Osteoblast (primary cell): Measurements from ENCODE around the gene NMNAT2. TPM values are rescaled to one million over a fixed set of nuclear protein-coding genes. Genes with fewer than 3 reads are reported as not detected.

ENCODE experiments used
- DNase-seq: peaks from one replicate; pipeline ENCODE4 v3.0.0; 2011; ENCODE audit warnings: low spot score, mixed read lengths; ENCODE audit not compliant: insufficient read length; ENCODE audit errors: missing footprints
- H2AFZ ChIP-seq: 2 replicates; pipeline ENCODE4 v1.6.0; 2011; ENCODE audit warnings: mild to moderate bottlenecking, low read length
- H3K27ac ChIP-seq: 2 replicates; pipeline ENCODE4 v1.5.1; 2011; ENCODE audit warnings: mild to moderate bottlenecking, low read depth, low read length, moderate library complexity
- H3K27me3 ChIP-seq: 2 replicates; pipeline ENCODE4 v1.6.0; 2012; ENCODE audit warnings: mild to moderate bottlenecking, control low read depth, inconsistent platforms, low read length, moderate library complexity; ENCODE audit not compliant: insufficient read depth
- H3K36me3 ChIP-seq: 2 replicates; pipeline ENCODE4 v1.5.1; 2011; ENCODE audit warnings: mild to moderate bottlenecking, low read length, control low read depth, moderate library complexity; ENCODE audit not compliant: insufficient read depth
- H3K4me1 ChIP-seq: 2 replicates; pipeline ENCODE4 v1.5.1; 2011; ENCODE audit warnings: mild to moderate bottlenecking, low read length, control low read depth, moderate library complexity; ENCODE audit not compliant: insufficient read depth
- H3K4me2 ChIP-seq: 2 replicates; pipeline ENCODE4 v1.6.0; 2011; ENCODE audit warnings: mild to moderate bottlenecking, low read length; ENCODE audit not compliant: insufficient read depth
- H3K4me3 ChIP-seq: fragments of 200-600 bp; sonication (generic); 3 replicates; pipeline ENCODE4 v1.5.1; 2012; ENCODE audit warnings: mild to moderate bottlenecking, low read length, inconsistent platforms; ENCODE audit not compliant: insufficient read depth
- H3K79me2 ChIP-seq: 2 replicates; pipeline ENCODE4 v1.6.0; 2012; ENCODE audit warnings: mild to moderate bottlenecking, low read length, control low read depth, inconsistent platforms; ENCODE audit not compliant: insufficient read depth
- H3K9me3 ChIP-seq: 2 replicates; pipeline ENCODE4 v1.5.1; 2011; ENCODE audit warnings: low read depth, low read length, control low read depth
- H4K20me1 ChIP-seq: 2 replicates; pipeline ENCODE4 v1.6.0; 2012; ENCODE audit warnings: mild to moderate bottlenecking, low read length, control low read depth; ENCODE audit not compliant: insufficient read depth
- total RNA-seq: library from RNA; depleted of rRNA; stranded (reverse); fragments of >200 nt; gene quantifications from 2 replicates; pipeline ENCODE4 v1.2.3, GENCODE V29; 2012
- TF ChIP-seq, protein P1 (sequence below): IDR thresholded peaks from 2 replicates; pipeline ENCODE4 v1.5.1; 2011; ENCODE audit warnings: mild to moderate bottlenecking, low read depth, low read length, moderate library complexity; ENCODE audit errors: extremely low read depth

NMNAT2 gene
- total RNA-seq, 1 donor, result 2.5 TPM

DNA sequence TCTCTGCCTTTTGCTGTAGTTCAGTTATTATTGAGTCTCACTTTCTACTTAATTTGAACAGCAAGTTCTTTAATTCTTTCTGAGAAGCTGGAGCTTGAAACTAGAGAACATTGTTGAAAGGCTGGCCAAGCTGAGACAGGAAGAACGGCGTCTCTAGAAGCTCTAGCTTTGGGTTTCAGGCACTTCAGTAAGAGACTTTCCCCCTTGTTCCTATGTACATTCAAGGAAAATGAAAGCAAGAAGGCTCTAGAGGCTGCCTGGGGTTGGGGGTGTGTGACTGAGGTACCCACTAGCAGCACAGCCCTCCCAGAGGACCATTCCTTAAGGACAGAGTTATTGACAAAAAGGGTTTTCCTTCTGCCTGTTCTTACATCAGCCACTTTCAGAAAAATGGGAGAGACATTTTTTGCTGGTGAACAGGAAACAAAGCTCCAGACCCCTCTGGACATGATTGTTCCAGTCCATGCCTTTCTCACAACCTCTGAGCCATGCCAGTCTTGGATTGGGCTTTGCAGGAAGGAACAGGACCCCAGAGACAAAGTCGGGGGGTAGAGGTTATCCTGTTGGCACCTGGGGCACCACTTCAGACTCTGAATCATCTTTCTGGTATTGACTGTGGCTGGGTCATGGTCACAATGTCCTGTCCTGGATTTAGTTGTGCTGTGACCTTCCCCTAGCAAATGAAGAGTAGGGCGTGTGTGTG, 169.0 kb downstream of the NMNAT2 start:
- no peak overlapping the region for H3K4me3 ChIP-seq
- no peaks in the 10 kb centered on the region for H4K20me1 ChIP-seq
- peaks cover 8% of the 10 kb centered on the region for H3K4me1 ChIP-seq
- H3K36me3 ChIP-seq, result no peaks in the 10 kb centered on the region
- DNase-seq, result no peak
- H3K27me3 ChIP-seq, result no peaks in the 10 kb centered on the region
- peak overlapping the region; percentile 63 for H2AFZ ChIP-seq
- H3K79me2 ChIP-seq, result no peaks in the 10 kb centered on the region
- H3K4me2 ChIP-seq, result peak overlapping the region; percentile 10
- TF ChIP-seq, protein P1, sequence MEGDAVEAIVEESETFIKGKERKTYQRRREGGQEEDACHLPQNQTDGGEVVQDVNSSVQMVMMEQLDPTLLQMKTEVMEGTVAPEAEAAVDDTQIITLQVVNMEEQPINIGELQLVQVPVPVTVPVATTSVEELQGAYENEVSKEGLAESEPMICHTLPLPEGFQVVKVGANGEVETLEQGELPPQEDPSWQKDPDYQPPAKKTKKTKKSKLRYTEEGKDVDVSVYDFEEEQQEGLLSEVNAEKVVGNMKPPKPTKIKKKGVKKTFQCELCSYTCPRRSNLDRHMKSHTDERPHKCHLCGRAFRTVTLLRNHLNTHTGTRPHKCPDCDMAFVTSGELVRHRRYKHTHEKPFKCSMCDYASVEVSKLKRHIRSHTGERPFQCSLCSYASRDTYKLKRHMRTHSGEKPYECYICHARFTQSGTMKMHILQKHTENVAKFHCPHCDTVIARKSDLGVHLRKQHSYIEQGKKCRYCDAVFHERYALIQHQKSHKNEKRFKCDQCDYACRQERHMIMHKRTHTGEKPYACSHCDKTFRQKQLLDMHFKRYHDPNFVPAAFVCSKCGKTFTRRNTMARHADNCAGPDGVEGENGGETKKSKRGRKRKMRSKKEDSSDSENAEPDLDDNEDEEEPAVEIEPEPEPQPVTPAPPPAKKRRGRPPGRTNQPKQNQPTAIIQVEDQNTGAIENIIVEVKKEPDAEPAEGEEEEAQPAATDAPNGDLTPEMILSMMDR, result no peak
- H3K27ac ChIP-seq, result no peak overlapping the region
- H3K9me3 ChIP-seq, result no peaks in the 10 kb centered on the region

DNA sequence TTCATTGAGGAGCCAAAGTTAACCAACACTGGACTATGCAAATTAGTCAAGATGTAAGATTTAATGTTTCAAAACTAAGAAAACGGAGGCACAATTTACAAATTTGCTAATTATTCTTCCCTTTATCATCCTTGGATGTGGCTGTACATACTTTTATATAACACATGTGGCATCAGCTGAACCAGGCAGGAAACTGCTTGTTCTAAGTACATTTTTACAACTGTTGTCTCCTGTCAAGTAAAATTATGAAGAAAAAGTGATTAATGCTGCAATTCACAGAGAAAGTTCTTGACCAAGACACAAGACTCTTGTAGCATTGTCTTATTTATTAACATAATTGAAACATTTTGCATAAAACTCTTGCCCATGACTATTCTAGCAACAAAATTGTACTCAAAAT, 170.2 kb downstream of the NMNAT2 start:
- Histone ChIP-seq H3K27ac (no peak overlapping the region), H3K79me2 (no peaks in the 10 kb centered on the region), H3K27me3 (no peaks in the 10 kb centered on the region), H3K4me3 (no peak overlapping the region), H3K36me3 (no peaks in the 10 kb centered on the region), H2AFZ (no peak overlapping the region), H4K20me1 (no peaks in the 10 kb centered on the region), H3K4me2 (no peak overlapping the region), H3K4me1 (peaks cover 16% of the 10 kb centered on the region), H3K9me3 (no peaks in the 10 kb centered on the region)
- DNase-seq, result no peak
- TF ChIP-seq, protein P1, result no peak

DNA sequence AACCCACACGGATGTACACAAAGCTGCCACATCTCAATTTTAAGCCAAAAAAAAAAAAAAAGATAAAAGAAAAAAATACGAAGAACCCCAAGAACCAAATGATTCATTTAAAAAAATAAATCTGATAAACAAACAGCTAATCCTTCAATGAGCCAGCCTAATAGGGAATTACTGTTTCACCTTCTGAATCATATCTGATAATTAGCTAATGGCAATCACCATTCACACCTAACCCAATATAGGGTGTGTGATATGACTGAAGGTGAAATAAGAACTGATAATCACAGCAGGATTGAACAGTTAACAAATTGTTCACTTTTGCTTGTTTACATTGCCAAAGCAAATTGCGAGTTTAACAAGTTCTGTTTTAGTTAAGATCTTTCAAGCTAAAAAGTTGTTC, 170.7 kb downstream of the NMNAT2 start:
- Histone ChIP-seq H3K27me3 (no peaks in the 10 kb centered on the region), H3K79me2 (no peaks in the 10 kb centered on the region), H2AFZ (no peak overlapping the region), H3K4me3 (no peak overlapping the region), H3K36me3 (no peaks in the 10 kb centered on the region), H3K4me2 (no peak overlapping the region), H3K9me3 (no peaks in the 10 kb centered on the region), H4K20me1 (no peaks in the 10 kb centered on the region), H3K27ac (no peak overlapping the region), H3K4me1 (peaks cover 18% of the 10 kb centered on the region)
- DNase-seq, result no peak
- TF ChIP-seq, protein P1, result no peak

DNA sequence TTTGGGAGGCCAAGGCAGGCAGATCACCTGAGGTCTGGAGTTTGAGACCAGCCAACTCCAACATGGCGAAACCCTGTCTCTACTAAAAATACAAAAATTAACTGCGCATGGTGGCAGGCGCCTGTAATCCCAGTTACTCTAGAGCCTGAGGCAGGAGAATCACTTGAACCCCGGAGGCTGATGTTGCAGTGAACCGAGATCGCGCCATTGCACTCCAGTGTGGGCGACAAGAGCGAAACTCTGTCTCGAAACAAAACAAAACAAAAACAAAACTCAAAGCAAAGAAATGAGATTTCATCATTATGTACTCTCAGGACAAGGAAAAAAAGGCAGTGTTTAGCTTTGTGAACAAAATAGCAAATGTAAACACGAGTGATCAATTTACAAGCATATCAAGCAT, 171.1 kb downstream of the NMNAT2 start:
- H3K4me2 ChIP-seq, result no peak overlapping the region
- no peak overlapping the region for H3K27ac ChIP-seq
- no peaks in the 10 kb centered on the region for H4K20me1 ChIP-seq
- no peaks in the 10 kb centered on the region for H3K79me2 ChIP-seq
- H2AFZ ChIP-seq, result no peak overlapping the region
- H3K9me3 ChIP-seq, result no peaks in the 10 kb centered on the region
- no peaks in the 10 kb centered on the region for H3K27me3 ChIP-seq
- DNase-seq, result no peak
- no peak overlapping the region for H3K4me3 ChIP-seq
- TF ChIP-seq, protein P1, result no peak
- H3K36me3 ChIP-seq, result no peaks in the 10 kb centered on the region
- H3K4me1 ChIP-seq, result peaks cover 23% of the 10 kb centered on the region
